ENCODE results near the gene CPAMD8. TPM values are rescaled to one million over a fixed set of nuclear protein-coding genes. Genes with fewer than 3 reads are reported as not detected.
"Not testable (repeated sequence)": the region's sequence is repeated elsewhere in the genome, so short reads cannot be mapped to it uniquely, and the experiment has no call there.

CPAMD8 gene
- total and polyA plus RNA-seq, 2 donors (not counting 1 experiment from before 2014, with no cell fraction given) = 1.1 to 2.7 TPM

GRCh38 chr19:16998635-16999194 lies 27.9 kb downstream of the CPAMD8 start:
- Histone ChIP-seq H3K27me3 (replicated peaks in 1 of 4; ENCODE audit: control extremely low read depth in 1 of 4, control insufficient read depth in 3 of 4, insufficient read depth in 4 of 4, low read length in 3 of 4) (peaks cover 0 to 3% (median 0%) of the 10 kb centered on the region in 4 experiments), H2AFZ (ENCODE audit: insufficient read depth, low read depth, low read length, poor library complexity, severe bottlenecking) (no peak overlapping the region), H3K9ac (ENCODE audit: low read length) (no peak overlapping the region), H3K27ac (ENCODE audit: low read length in 2 of 2) (no peak overlapping the region), H3K79me2 (ENCODE audit: control insufficient read depth, insufficient read depth, low read length) (no peaks in the 10 kb centered on the region), H3K4me1 (ENCODE audit: control insufficient read depth in 2 of 2, insufficient read depth in 2 of 2, low read length in 2 of 2) (peaks cover 13 to 16% of the 10 kb centered on the region in 2 donors), H3K4me3 (ENCODE audit: control extremely low read depth in 1 of 5, extremely low read depth in 1 of 5, insufficient read depth in 1 of 5, low read depth in 2 of 5, low read length in 4 of 5) (no peak overlapping the region), H3K36me3 (replicated peaks in 1 of 2; ENCODE audit: control extremely low read depth in 1 of 2, control insufficient read depth in 1 of 2, extremely low read depth in 1 of 2, insufficient read depth in 2 of 2, low read length in 1 of 2) (no peaks in the 10 kb centered on the region), H3K4me2 (replicated peaks; ENCODE audit: low read depth, low read length, poor library complexity, severe bottlenecking) (no peak overlapping the region), H4K20me1 (ENCODE audit: control insufficient read depth, insufficient read depth, low read length, poor library complexity, severe bottlenecking) (no peaks in the 10 kb centered on the region), H3K9me3 (ENCODE audit: control extremely low read depth in 1 of 3, control insufficient read depth in 2 of 3, insufficient read depth in 1 of 3, low read length in 2 of 3) (peaks cover 1 to 19% (median 7%) of the 10 kb centered on the region in 3 donors)
- H3K27ac Mint-ChIP-seq = no peak overlapping the region
- H3K4me1 Mint-ChIP-seq = peaks cover 17% of the 10 kb centered on the region
- 100% methylated on average over 2 of the region's 3 CpGs for WGBS (ENCODE audit: insufficient coverage)
- DNase-seq (no peak), ATAC-seq (ENCODE audit: low read depth) (no peak)
- peaks cover 4% of the 10 kb centered on the region for H3K9me3 Mint-ChIP-seq (ENCODE audit: insufficient read depth)
- POLR2A ChIA-PET = no interaction called here
- CTCF ChIA-PET = no interaction called here
- H3K27me3 Mint-ChIP-seq = no peaks in the 10 kb centered on the region
- no peak for TF ChIP-seq CTCF (IDR thresholded peaks at IDR 0.05)
- TF ChIP-seq EZH2 (IDR thresholded peaks at IDR 0.05; ENCODE audit: borderline replicate concordance, insufficient read depth, low read depth, low read length, poor library complexity, severe bottlenecking) = no peak
- intact Hi-C loops (cut with micrococcal nuclease) = no loop called here
- H3K4me3 Mint-ChIP-seq = no peak overlapping the region

GRCh38 chr19:16996838-16997490 lies 29.6 kb downstream of the CPAMD8 start:
- H3K4me3 ChIP-seq (ENCODE audit: control extremely low read depth in 1 of 5, extremely low read depth in 1 of 5, insufficient read depth in 1 of 5, low read depth in 2 of 5, low read length in 4 of 5); H3K4me3 Mint-ChIP-seq; H3K4me1 ChIP-seq (ENCODE audit: control insufficient read depth in 2 of 2, insufficient read depth in 2 of 2, low read length in 2 of 2); H2AFZ ChIP-seq (ENCODE audit: insufficient read depth, low read depth, low read length, poor library complexity, severe bottlenecking); POLR2A ChIA-PET; H3K27ac Mint-ChIP-seq; H4K20me1 ChIP-seq (ENCODE audit: control insufficient read depth, insufficient read depth, low read length, poor library complexity, severe bottlenecking); H3K79me2 ChIP-seq (ENCODE audit: control insufficient read depth, insufficient read depth, low read length); H3K27ac ChIP-seq (ENCODE audit: low read length in 2 of 2); intact Hi-C loops (cut with micrococcal nuclease); H3K4me2 ChIP-seq (replicated peaks; ENCODE audit: low read depth, low read length, poor library complexity, severe bottlenecking); H3K36me3 ChIP-seq (replicated peaks in 1 of 2; ENCODE audit: control extremely low read depth in 1 of 2, control insufficient read depth in 1 of 2, extremely low read depth in 1 of 2, insufficient read depth in 2 of 2, low read length in 1 of 2); H3K27me3 Mint-ChIP-seq; H3K9ac ChIP-seq (ENCODE audit: low read length); DNase-seq; H3K27me3 ChIP-seq (replicated peaks in 1 of 4; ENCODE audit: control extremely low read depth in 1 of 4, control insufficient read depth in 3 of 4, insufficient read depth in 4 of 4, low read length in 3 of 4); CTCF ChIA-PET; ATAC-seq (ENCODE audit: low read depth); H3K9me3 Mint-ChIP-seq (ENCODE audit: insufficient read depth): not testable (repeated sequence)
- H3K9me3 ChIP-seq (ENCODE audit: control extremely low read depth in 1 of 3, control insufficient read depth in 2 of 3, insufficient read depth in 1 of 3, low read length in 2 of 3) = peaks cover 1 to 34% (median 7%) of the 10 kb centered on the region in 3 donors
- WGBS (ENCODE audit: insufficient coverage) = 91% methylated on average over 10 of the region's 23 CpGs
- H3K4me1 Mint-ChIP-seq = peaks cover 12% of the 10 kb centered on the region
